Fibroblast of peridontal ligament (primary cell): ENCODE results near the gene CAMTA1.

Experiments
- DNase-seq: peaks from one replicate; pipeline ENCODE4 v3.0.0-alpha.2; 2010; ENCODE audit errors: extremely low read depth

Gene CAMTA1

GRCh38 chr1:7006996-7007871 is 222.0 kb downstream of the CAMTA1 start:
- DNase-seq = no peak

DNA sequence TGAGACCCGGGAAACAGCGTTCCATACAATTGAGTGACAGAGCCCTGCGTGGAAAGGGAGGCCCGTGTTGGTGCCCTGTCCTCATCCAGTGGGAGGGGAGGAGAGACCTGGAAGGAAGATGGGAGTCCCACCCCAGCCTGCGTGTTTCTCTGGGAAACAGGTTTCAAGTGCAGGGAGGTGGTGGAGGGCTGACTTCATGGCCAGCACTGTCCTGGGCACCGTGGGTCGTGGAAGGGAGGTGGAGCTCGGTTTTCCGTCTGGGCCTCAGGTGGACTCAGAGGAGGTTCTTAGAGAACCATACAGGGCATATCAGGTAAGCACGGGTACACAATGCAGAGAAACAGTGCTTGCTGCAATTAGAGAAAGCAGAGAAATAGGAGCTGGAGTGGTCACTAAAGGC is 222.6 kb downstream of the CAMTA1 start:
- no peak for DNase-seq

DNA sequence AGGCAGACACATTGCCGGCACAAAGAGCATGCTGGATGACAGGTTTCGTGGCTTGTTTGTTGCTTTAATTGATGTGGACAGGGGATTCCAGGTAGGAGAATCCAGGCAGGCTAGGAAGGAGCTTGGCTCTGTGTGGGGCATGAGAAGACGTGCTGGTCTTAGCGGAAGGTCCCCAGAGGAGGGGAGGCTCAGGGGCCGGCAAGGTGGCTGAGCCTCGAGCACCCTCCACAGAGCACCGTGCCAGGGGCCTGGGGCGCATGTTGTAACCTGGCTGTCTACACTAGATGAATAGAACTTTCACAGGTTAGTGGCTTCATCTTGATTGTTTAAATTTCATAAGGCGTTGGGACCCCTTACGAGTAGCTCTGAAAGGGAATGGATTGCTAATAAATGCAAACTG is 223.1 kb downstream of the CAMTA1 start:
- no peak for DNase-seq

DNA sequence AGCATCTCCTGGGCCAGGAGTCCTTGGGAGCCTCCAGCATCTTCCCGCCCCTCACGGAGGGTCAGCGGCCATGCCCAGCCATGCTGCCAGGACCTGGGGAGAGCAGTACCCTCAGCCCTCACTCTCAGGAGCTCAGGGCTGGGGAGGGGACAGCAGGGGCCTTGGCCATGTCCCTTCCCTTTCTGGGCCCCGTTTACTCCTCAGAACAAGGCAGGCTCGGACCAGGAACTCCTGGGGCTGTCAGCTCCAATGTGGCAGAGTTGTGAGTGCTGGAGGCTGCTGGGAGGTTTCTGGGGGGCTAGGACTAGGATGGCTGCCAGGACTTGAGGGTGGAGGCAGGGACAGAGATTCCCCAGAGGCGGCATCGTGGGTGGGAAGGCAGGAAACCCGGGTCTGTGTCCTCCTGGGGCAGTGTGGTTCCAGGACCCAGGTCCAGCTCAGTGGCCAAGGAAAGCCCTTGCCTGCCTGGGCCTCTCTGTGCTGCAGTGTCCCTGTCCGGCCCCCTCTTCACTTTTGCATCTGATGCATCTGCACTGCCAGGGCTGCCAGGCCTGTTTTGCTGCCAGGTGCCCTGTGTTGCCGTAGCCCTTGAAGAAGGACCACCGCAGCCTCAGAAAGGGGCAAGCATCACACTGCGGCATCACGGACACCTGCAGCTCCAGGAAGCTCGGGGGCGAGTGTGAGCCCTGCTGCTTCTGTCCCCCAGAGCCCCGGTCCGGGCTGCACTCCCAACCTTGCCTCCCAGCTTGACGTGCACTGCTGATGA is 223.9 kb downstream of the CAMTA1 start:
- no peak for DNase-seq

- DNase-seq = no peak
Measured at GRCh38 chr1:7009741-7010525, 224.7 kb downstream of the CAMTA1 start.

- DNase-seq = no peak
Measured at GRCh38 chr1:7010534-7011200, 225.4 kb downstream of the CAMTA1 start.

GRCh38 chr1:7011826-7012225 is 226.6 kb downstream of the CAMTA1 start:
- no peak for DNase-seq

GRCh38 chr1:7012461-7012924 is 227.2 kb downstream of the CAMTA1 start:
- no peak for DNase-seq

GRCh38 chr1:7013833-7014639 is 228.8 kb downstream of the CAMTA1 start:
- no peak for DNase-seq

DNA sequence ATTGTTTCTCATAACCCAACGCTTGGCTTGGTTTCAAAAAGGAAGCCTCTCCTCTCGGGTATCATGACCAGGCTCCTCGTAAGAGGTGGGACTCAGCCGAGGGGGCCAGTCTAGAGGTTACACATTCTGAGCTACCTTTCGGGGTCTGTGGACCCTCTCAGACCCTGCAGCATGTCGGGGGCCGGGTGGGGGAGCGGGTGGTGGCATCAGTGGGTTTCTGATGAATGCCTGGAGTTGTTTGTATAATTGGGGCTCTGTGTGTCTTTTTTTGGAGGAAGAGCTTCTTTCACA is 229.3 kb downstream of the CAMTA1 start:
- peak; percentile 1 for DNase-seq

- no peak for DNase-seq
Measured at GRCh38 chr1:7015022-7015421, 229.8 kb downstream of the CAMTA1 start.

GRCh38 chr1:7018351-7018750 is 233.1 kb downstream of the CAMTA1 start:
- no peak for DNase-seq

DNA sequence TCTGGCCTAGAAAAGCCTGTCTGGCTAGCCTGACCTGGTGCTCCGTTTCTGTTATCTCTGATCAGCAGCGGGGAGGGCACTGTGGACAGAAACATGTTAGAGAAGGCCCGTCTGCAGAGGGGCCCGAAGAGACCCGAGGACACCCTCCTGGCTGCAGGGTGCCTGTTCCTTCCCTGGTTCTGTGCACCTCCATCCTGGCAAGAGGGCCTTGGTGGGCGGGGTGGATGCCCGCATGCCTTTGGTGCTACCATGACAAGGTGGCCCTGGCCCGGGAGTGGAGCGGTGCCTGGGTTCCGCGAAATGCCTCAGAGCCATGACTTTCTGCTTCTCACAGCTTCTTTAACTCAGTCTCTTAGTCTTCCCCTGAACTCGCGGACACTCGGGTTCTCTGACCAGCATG is 233.6 kb downstream of the CAMTA1 start:
- DNase-seq = no peak

GRCh38 chr1:7019510-7019909 is 234.3 kb downstream of the CAMTA1 start:
- DNase-seq = no peak

DNA sequence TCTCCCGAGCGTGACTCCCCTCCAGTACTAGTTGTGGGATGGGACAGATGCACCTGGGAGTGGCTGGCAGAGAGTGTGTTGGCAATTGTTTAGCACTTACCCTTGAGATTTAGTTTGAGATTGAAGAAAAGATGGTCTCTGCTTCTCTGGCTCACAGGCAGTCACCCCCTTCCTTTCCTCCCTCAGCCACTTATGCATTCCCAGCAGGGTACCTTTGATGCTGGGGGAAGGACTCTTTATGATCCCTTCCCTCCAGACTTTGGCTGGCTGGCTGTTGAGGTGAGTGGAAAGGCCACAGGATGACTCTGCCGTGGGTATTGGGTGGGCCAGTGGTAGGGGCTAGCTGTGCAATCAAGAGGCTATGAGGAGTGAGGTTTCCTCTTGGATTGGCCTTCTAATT is 236.8 kb downstream of the CAMTA1 start:
- no peak for DNase-seq

DNA sequence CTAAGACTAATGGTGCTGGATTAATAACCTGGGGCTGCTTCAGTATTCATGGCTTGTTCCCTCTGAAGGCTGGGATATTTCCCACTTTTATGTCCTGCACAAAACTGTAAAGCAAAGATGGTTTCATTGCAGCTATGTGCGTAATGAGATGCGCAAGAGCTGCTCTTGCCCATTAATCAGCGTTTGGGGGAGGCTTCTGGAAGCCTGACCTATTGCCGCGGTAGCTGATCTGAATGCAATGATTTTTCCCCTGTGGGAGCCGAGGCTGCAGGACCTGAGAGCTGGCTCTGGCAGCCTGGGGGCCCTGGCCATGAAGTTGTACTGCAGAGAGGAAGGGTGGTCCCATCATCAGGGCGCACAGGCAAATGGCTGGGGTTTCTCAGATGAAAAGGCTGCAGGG is 239.8 kb downstream of the CAMTA1 start:
- no peak for DNase-seq

DNA sequence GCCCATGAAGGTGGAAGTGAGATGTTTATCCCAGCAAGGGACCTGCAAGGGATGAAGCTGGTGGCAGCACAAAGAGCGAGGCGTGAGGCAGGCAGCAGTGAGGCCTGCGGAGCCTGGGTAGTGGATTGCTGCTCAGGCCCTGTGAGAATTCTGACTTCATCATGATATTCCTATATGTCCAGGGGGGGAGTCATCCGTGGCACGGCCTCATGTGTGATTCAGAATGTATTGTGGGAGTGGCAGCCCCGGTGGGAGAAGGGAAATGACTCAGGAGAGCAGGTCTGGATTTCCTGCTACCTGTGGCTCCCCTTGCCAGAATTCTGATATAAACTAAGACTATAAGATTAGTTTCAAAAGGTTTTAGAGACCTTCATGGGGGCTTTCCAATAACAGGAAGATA is 240.9 kb downstream of the CAMTA1 start:
- no peak for DNase-seq

GRCh38 chr1:7032992-7033391 is 247.7 kb downstream of the CAMTA1 start:
- DNase-seq = no peak

DNA sequence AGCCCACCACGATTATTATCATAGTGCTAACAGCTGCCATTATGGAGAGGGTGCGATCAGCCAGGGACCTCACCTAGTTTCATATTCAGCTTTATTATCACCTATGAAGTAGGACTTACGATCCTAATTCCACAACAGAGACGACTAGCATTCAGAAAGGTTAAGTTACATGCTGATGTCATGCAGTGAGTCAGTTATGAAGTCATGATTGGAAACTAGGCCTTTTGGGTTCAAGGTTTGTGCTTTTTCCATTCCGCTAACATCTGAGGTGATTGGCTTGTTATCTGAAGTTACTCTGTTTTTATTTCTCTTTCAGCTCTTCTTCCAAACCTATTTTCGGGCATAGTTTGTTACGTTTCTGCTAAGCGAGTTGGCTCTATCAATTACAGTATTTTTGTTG is 251.1 kb downstream of the CAMTA1 start:
- no peak for DNase-seq

DNA sequence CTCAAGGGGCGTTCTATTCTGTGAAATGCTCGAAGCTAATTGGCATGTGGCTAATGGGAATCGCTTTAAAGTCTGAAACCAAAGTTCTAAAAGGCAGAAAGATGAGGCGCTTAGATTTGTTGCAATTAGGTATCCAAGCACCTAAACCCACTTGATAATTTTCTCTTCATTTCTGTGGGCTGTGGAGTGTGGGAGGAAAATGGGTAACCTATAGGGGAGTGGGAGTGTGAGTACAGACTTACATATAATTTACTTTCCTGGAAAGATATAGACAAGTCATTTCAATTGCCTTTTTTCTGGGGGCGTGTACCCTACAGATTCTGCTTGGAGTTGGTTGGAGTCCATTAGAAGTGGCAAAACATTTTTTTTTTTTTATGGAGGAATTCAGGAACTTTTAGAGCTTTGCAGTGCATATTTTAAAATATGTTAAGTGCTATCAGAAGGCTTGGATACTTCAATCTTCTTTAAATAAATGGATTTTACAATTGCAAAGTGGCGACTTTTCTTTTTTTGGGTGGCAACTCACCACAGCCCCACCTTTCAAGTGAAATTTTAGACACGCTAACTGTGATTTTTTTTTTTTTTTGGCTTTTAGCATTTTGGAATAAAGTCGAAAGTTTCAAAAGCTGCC is 254.5 kb downstream of the CAMTA1 start:
- DNase-seq = no peak
